Effector memory CD4-positive, alpha-beta T cell (primary cell): Measurements from ENCODE around the gene RBM5.

ENCODE experiments used
- DNase-seq, 3 donors: peaks; one replicate each; pipeline ENCODE4 v3.0.0-alpha.2; 2020
- H3K27ac ChIP-seq: 2 replicates; pipeline ENCODE4 v1.7.0; 2013; ENCODE audit warnings: mild to moderate bottlenecking, low read length, moderate library complexity; ENCODE audit not compliant: insufficient read depth, poor library complexity, severe bottlenecking
- H3K27me3 ChIP-seq: replicated peaks from 2 replicates; pipeline ENCODE4 v1.7.0; 2013; ENCODE audit warnings: mild to moderate bottlenecking, low read length; ENCODE audit not compliant: insufficient read depth, control insufficient read depth, poor library complexity, severe bottlenecking
- H3K36me3 ChIP-seq: 2 replicates; pipeline ENCODE4 v1.7.0; 2013; ENCODE audit warnings: mild to moderate bottlenecking, low read length, moderate library complexity; ENCODE audit not compliant: control insufficient read depth, insufficient read depth
- H3K4me1 ChIP-seq: 2 replicates; pipeline ENCODE4 v1.7.0; 2013; ENCODE audit warnings: low read length, mild to moderate bottlenecking; ENCODE audit not compliant: control insufficient read depth, insufficient read depth, poor library complexity, severe bottlenecking
- H3K4me3 ChIP-seq: 2 replicates; pipeline ENCODE4 v1.7.0; 2013; ENCODE audit warnings: low read length, low read depth, mild to moderate bottlenecking; ENCODE audit not compliant: insufficient read depth, poor library complexity, severe bottlenecking
- H3K9me3 ChIP-seq: 2 replicates; pipeline ENCODE4 v1.7.0; 2013; ENCODE audit warnings: mild to moderate bottlenecking, low read length, moderate library complexity; ENCODE audit not compliant: control insufficient read depth

RBM5 gene

GRCh38 chr3:50137531-50137930 is 48.8 kb downstream of the RBM5 start:
- Histone ChIP-seq H3K9me3 (no peaks in the 10 kb centered on the region), H3K36me3 (no peaks in the 10 kb centered on the region), H3K4me1 (peaks cover 8% of the 10 kb centered on the region)

GRCh38 chr3:50138266-50139200 is 49.8 kb downstream of the RBM5 start:
- no peaks in the 10 kb centered on the region for H3K36me3 ChIP-seq
- H3K9me3 ChIP-seq: no peaks in the 10 kb centered on the region
- peaks cover 8% of the 10 kb centered on the region for H3K4me1 ChIP-seq
- H3K4me3 ChIP-seq: no peak overlapping the region
- no peaks in the 10 kb centered on the region for H3K27me3 ChIP-seq
- H3K27ac ChIP-seq: no peak overlapping the region
- DNase-seq: no peak

More at GRCh38 chr3:50137531-50137930, 48.8 kb downstream of the RBM5 start:
- DNase-seq: no peak
- Histone ChIP-seq H3K27ac (no peak overlapping the region), H3K27me3 (no peaks in the 10 kb centered on the region), H3K4me3 (no peak overlapping the region)

- Histone ChIP-seq H3K9me3 (no peaks in the 10 kb centered on the region), H3K4me3 (no peak overlapping the region), H3K36me3 (no peaks in the 10 kb centered on the region), H3K4me1 (peaks cover 8% of the 10 kb centered on the region), H3K27me3 (no peaks in the 10 kb centered on the region), H3K27ac (no peak overlapping the region)
- no peak for DNase-seq
These were observed 50.6 kb downstream of the RBM5 start for GRCh38 chr3:50139308-50139707.

GRCh38 chr3:50139718-50140423 is 51.2 kb downstream of the RBM5 start:
- Histone ChIP-seq H3K4me3 (no peak overlapping the region), H3K27ac (no peak overlapping the region), H3K27me3 (no peaks in the 10 kb centered on the region), H3K36me3 (no peaks in the 10 kb centered on the region), H3K9me3 (no peaks in the 10 kb centered on the region), H3K4me1 (peaks cover 8% of the 10 kb centered on the region)
- no peak for DNase-seq

GRCh38 chr3:50140990-50141389 is 52.3 kb downstream of the RBM5 start:
- DNase-seq: no peak
- no peaks in the 10 kb centered on the region for H3K27me3 ChIP-seq
- no peak overlapping the region for H3K4me3 ChIP-seq

GRCh38 chr3:50146316-50146901 is 57.7 kb downstream of the RBM5 start:
- no peak overlapping the region for H3K27ac ChIP-seq
- H3K27me3 ChIP-seq: no peaks in the 10 kb centered on the region
- DNase-seq: no peak
- no peaks in the 10 kb centered on the region for H3K4me1 ChIP-seq
- no peaks in the 10 kb centered on the region for H3K36me3 ChIP-seq
- no peaks in the 10 kb centered on the region for H3K9me3 ChIP-seq
- H3K4me3 ChIP-seq: no peak overlapping the region

More at GRCh38 chr3:50140990-50141389, 52.3 kb downstream of the RBM5 start:
- Histone ChIP-seq H3K4me1 (peaks cover 8% of the 10 kb centered on the region), H3K27ac (no peak overlapping the region), H3K9me3 (no peaks in the 10 kb centered on the region), H3K36me3 (no peaks in the 10 kb centered on the region)

GRCh38 chr3:50147016-50147415 is 58.3 kb downstream of the RBM5 start:
- Histone ChIP-seq H3K4me3 (no peak overlapping the region), H3K27ac (no peak overlapping the region), H3K36me3 (no peaks in the 10 kb centered on the region), H3K9me3 (no peaks in the 10 kb centered on the region), H3K27me3 (no peaks in the 10 kb centered on the region), H3K4me1 (no peaks in the 10 kb centered on the region)
- no peak for DNase-seq

GRCh38 chr3:50147447-50147846 is 58.7 kb downstream of the RBM5 start:
- Histone ChIP-seq H3K27ac (no peak overlapping the region), H3K4me3 (no peak overlapping the region), H3K36me3 (no peaks in the 10 kb centered on the region), H3K27me3 (no peaks in the 10 kb centered on the region), H3K9me3 (no peaks in the 10 kb centered on the region), H3K4me1 (no peaks in the 10 kb centered on the region)
- DNase-seq: no peak

- Histone ChIP-seq H3K4me1 (no peaks in the 10 kb centered on the region), H3K27ac (no peak overlapping the region), H3K4me3 (no peak overlapping the region), H3K36me3 (no peaks in the 10 kb centered on the region), H3K27me3 (no peaks in the 10 kb centered on the region), H3K9me3 (no peaks in the 10 kb centered on the region)
- no peak for DNase-seq
These were observed 59.1 kb downstream of the RBM5 start for GRCh38 chr3:50147861-50148260.

- no peak overlapping the region for H3K4me3 ChIP-seq
- no peak overlapping the region for H3K27ac ChIP-seq
- DNase-seq: no peak
- no peaks in the 10 kb centered on the region for H3K36me3 ChIP-seq
- peaks cover under 1% of the 10 kb centered on the region for H3K27me3 ChIP-seq
- no peaks in the 10 kb centered on the region for H3K9me3 ChIP-seq
- H3K4me1 ChIP-seq: peaks cover 7% of the 10 kb centered on the region
These were observed 61.7 kb downstream of the RBM5 start for GRCh38 chr3:50150404-50150750.
